Left ventricle myocardium inferior (tissue), 1 donor: ENCODE data around the gene NGF. TPM values are rescaled to one million over a fixed set of nuclear protein-coding genes. Genes with fewer than 3 reads are reported as not detected.
A peak's percentile ranks its signal among the peaks of the same experiment; 100 is the strongest.

Experiments used
- DNase-seq: peaks from one replicate; pipeline ENCODE4 v3.0.0-alpha.2; 2020
- H3K27ac ChIP-seq: fragments of 200-600 bp; replicated peaks from 2 replicates; pipeline ENCODE4 v1.8.0; 2021
- H3K27me3 ChIP-seq: fragments of 200-600 bp; 2 replicates; pipeline ENCODE4 v1.8.0; 2021; ENCODE audit warnings: low read depth
- H3K36me3 ChIP-seq: fragments of 200-600 bp; 2 replicates; pipeline ENCODE4 v1.8.0; 2021
- H3K4me1 ChIP-seq: fragments of 200-600 bp; 2 replicates; pipeline ENCODE4 v1.8.0; 2021
- H3K4me3 ChIP-seq: fragments of 200-600 bp; 2 replicates; pipeline ENCODE4 v1.8.0; 2021; ENCODE audit warnings: mild to moderate bottlenecking, moderate library complexity
- H3K9me3 ChIP-seq: fragments of 200-600 bp; replicated peaks from 2 replicates; pipeline ENCODE4 v1.8.0; 2021
- intact Hi-C: fragments of 100-400 bp; cut with micrococcal nuclease; formaldehyde crosslinking; loops from one replicate; pipeline ENCODE4 v1.11.0; 2022
- total RNA-seq: library from RNA; stranded (reverse); fragmentation: NEBNext Ultra II Directional; extraction: Animal tissue kit (Norgen Biotek cat#: 25700); gene quantifications from one replicate; pipeline ENCODE4 v1.2.1, GENCODE V29; 2021
- TF ChIP-seq, protein P1 (sequence below): fragments of 200-600 bp; IDR thresholded peaks from 2 replicates; pipeline ENCODE4 v1.8.0; 2021; ENCODE audit warnings: antibody characterized with exemption, mild to moderate bottlenecking, borderline replicate concordance
- donor health status: DM: no; HTN: yes; CAD: no; lungs with severe emphysema.

NGF gene
- total RNA-seq, 1 donor from 2014 or later = 5.3 TPM

DNA sequence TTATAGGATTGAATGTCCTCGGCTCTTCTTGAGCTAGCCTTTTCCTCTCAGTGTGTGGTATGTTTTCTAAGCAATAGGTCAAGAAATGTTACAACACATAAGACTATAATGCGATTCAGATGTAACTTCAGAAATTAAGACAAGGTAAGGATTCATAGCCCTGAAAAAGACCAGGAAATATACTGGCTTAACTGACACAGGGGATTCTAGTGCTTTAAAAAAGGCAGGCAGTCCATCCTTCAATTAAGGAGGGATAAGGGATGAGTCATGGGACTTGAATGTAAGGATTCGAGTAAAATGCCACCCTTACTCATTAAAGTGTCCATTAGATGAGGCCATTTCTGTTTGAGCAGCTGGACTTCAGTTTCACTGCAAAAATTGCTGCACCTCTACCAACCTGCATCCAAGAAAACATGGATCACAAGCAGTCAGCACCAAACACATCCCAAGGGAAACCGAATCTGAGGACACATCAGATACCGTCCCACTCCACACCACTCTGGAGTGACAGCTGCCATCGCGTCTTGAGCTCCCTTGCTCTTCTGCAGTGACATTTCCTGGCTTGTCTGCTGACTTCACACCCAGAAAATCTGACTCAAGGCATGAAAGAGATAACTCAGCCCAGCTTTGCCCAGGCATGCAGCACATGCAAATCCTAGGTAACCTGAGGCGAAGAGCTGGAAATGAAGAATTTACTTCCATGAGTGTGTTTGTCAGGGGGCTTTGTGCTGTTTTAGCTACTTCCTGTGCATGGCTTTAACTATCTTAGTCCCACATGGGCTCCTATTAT, 37.8 kb downstream of the NGF start:
- Histone ChIP-seq H3K4me1 (peaks cover 56% of the 10 kb centered on the region), H3K27me3 (no peaks in the 10 kb centered on the region), H3K36me3 (no peaks in the 10 kb centered on the region), H3K9me3 (no peaks in the 10 kb centered on the region), H3K27ac (peak overlapping the region; percentile 54), H3K4me3 (no peak overlapping the region)
- TF ChIP-seq, protein P1, sequence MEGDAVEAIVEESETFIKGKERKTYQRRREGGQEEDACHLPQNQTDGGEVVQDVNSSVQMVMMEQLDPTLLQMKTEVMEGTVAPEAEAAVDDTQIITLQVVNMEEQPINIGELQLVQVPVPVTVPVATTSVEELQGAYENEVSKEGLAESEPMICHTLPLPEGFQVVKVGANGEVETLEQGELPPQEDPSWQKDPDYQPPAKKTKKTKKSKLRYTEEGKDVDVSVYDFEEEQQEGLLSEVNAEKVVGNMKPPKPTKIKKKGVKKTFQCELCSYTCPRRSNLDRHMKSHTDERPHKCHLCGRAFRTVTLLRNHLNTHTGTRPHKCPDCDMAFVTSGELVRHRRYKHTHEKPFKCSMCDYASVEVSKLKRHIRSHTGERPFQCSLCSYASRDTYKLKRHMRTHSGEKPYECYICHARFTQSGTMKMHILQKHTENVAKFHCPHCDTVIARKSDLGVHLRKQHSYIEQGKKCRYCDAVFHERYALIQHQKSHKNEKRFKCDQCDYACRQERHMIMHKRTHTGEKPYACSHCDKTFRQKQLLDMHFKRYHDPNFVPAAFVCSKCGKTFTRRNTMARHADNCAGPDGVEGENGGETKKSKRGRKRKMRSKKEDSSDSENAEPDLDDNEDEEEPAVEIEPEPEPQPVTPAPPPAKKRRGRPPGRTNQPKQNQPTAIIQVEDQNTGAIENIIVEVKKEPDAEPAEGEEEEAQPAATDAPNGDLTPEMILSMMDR = no peak
- DNase-seq = no peak
- intact Hi-C loops = no loop called here

DNA sequence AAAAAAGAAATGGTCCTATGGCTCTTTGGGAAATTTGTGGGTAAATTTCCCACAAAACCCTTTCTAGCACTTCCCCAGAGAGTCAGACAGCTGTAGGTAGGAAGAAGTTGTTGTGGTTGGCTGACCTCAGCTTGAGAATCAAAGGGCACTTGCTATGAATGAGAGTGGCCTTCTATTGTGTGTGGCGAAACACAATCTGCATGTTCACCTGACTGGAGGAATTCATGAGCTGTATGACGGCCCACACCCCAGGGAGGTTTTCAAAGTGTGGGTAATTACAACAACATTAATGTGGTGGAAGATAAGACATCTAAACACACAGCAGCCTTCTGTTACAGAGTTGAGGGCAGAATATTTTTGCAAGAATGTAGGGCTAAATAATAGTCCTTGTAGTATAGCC, 38.8 kb downstream of the NGF start:
- intact Hi-C loops = no loop called here
- TF ChIP-seq, protein P1 = no peak
- peaks cover 56% of the 10 kb centered on the region for H3K4me1 ChIP-seq
- no peaks in the 10 kb centered on the region for H3K9me3 ChIP-seq
- H3K4me3 ChIP-seq = no peak overlapping the region
- no peaks in the 10 kb centered on the region for H3K36me3 ChIP-seq
- H3K27ac ChIP-seq = peak overlapping the region; percentile 18
- no peaks in the 10 kb centered on the region for H3K27me3 ChIP-seq
- DNase-seq = no peak

DNA sequence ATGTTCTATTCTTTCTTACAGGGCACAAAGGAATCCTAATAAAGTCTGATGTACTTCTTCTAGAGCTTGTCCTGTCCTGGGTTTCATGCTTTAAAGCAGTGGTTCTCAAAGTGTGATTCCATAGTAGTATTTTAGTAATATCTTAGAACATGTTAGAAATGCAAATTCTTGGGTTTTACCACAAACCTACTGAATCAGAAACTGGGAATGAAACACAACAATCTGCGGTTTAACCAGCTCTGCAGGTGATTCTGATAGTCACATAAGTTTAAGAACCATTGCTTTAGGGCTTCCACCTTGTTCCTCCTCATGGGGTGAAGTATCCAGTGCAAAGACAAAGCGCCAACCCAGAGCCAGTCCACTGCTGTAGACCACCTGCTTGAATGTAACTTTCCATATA, 41.1 kb downstream of the NGF start:
- no peaks in the 10 kb centered on the region for H3K9me3 ChIP-seq
- H3K36me3 ChIP-seq = peaks cover 4% of the 10 kb centered on the region
- intact Hi-C loops = no loop called here
- TF ChIP-seq, protein P1 = no peak
- DNase-seq = no peak
- no peak overlapping the region for H3K4me3 ChIP-seq
- H3K27me3 ChIP-seq = no peaks in the 10 kb centered on the region
- peaks cover 59% of the 10 kb centered on the region for H3K4me1 ChIP-seq
- no peak overlapping the region for H3K27ac ChIP-seq

DNA sequence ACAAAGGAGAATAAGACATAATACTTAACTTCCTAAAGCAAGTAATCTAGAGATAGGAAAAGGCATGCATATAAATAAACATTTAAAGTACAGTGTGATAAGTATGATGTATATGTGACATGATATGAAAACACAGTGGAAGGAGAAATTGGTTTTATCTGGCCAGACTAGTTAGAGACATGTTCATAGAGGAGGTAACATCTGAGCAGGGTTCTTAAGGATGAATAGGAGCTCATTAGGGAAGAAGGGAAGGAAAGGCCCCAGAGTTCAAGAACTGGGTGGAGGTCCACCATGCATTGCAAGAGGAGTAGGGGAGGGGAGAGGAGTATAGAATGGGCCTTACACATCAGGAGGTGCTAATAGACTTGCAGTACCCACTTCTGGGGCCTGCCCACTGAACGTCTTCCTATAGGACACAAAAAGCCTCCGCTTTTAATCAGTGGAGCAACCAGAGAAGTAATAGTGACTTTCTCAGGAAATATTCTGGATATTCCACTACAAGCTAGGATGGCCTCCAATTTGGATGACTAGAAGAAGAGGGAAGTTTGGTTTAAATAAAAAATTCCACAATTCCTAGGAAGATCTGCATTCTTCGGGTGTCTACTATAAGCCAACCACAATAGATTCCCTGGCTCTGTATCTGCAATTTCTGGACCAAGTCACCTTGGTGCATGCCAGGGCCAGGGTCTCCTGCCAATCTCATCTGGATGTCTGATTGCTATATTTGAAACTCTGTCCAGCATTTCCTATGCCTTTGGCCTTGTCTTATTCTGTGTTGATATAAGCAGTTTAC, 41.9 kb downstream of the NGF start:
- Histone ChIP-seq H3K4me1 (peaks cover 50% of the 10 kb centered on the region), H3K9me3 (no peaks in the 10 kb centered on the region), H3K36me3 (peaks cover 4% of the 10 kb centered on the region), H3K27me3 (no peaks in the 10 kb centered on the region), H3K4me3 (no peak overlapping the region), H3K27ac (peak overlapping the region; percentile 5)
- no peak for DNase-seq
- TF ChIP-seq, protein P1 = no peak
- intact Hi-C loops = no loop called here

DNA sequence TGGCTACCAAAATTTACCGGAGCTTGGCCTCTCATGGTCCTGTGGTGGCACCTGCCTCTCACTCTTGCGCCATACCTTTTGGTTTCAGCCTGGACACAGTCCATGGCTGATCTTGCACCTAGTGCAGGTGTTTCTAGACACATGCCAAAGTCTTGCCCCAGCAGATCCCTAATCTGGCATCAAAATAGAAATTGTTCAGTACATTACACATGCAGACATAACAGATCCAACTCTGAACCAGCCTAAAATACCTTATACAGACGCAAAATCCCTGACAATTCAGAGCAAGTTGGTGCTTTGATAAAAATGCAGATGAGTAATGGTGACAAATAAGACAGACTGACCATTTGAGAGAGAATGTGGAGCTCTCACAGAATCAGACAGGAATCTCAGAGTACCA, 44.1 kb downstream of the NGF start:
- Histone ChIP-seq H3K36me3 (peaks cover 5% of the 10 kb centered on the region), H3K9me3 (no peaks in the 10 kb centered on the region), H3K4me1 (peaks cover 31% of the 10 kb centered on the region), H3K27me3 (no peaks in the 10 kb centered on the region), H3K27ac (peak overlapping the region; percentile 19), H3K4me3 (no peak overlapping the region)
- no peak for DNase-seq
- intact Hi-C loops = no loop called here
- TF ChIP-seq, protein P1 = no peak
